Transverse colon (tissue), 4 donors: ENCODE measurements around the gene MSH6.

Experiments used
- CTCF ChIP-seq, 5 experiments: fragments of 200-600 bp in 3 of 5; fragments of 450-650 bp in 2 of 5; sonication (generic) in 3 of 5; IDR thresholded peaks; 1 replicate in 2 of 5; 2 replicates in 3 of 5; pipeline ENCODE4 v1.5.1; 2016 to 2017; ENCODE audit warnings: antibody characterized with exemption in 5 of 5, inconsistent platforms in 3 of 5, mild to moderate bottlenecking in 2 of 5, moderate library complexity in 1 of 5
- EP300 ChIP-seq: sonication (generic); formaldehyde crosslinking; IDR thresholded peaks from one replicate; pipeline ENCODE4 v1.6.1; 2017; ENCODE audit warnings: antibody characterized with exemption, low read depth
- POLR2A ChIP-seq: fragments of 450-650 bp; IDR thresholded peaks from one replicate; pipeline ENCODE4 v1.6.1; 2016; ENCODE audit warnings: antibody characterized with exemption, mild to moderate bottlenecking, moderate library complexity
- POLR2AphosphoS5 ChIP-seq, 3 donors: sonication (generic); formaldehyde crosslinking; IDR thresholded peaks; one replicate each; pipeline ENCODE4 v1.6.1; 2016; ENCODE audit warnings: antibody characterized with exemption in 3 of 3

DNA sequence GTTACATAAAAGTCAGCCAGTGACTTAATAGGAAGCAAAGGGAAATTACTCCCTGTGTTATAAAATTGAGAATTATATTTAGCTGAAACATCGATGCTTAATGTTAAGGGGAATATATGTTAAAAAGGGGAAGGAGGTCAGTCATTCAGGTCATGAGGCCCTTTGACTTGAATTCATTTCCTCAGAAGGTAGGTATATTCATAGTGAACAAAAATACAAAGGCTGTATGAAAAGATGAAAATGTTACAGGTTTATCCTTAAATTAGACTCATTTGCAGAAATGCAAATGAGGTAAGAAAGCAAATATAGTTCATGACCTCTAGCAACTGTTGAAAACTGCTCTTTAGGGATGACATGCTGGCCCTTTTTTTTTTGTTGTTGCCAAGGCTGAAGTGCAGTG lies 20.8 kb downstream of the MSH6 start:
- TF ChIP-seq POLR2A: no peak
- TF ChIP-seq CTCF (IDR thresholded peaks at IDR 0.05): no peak
- no peak for TF ChIP-seq POLR2AphosphoS5 (IDR thresholded peaks at IDR 0.05)
- no peak for TF ChIP-seq EP300
